IMR-90 (cell line): ENCODE results near the gene TAF11. TPM values are rescaled to one million over a fixed set of nuclear protein-coding genes. Genes with fewer than 3 reads are reported as not detected.
A peak's percentile ranks its signal among the peaks of the same experiment; 100 is the strongest.

Source experiments
- ATAC-seq: fragments of 200-7000 bp; cut with Tn5 transposase; 2 replicates; pipeline ENCODE4 v1.9.1; 2020; ENCODE audit warnings: low read depth, mild to moderate bottlenecking, moderate library complexity
- BruUV-seq: library from RNA; stranded (reverse); fragments of 400-500 nt; replicated peaks from 2 replicates; lab custom pipeline; 2021; lab: Mats Ljungman, UMichigan
- CTCF ChIA-PET: fragments of 300-600 bp; formaldehyde crosslinking; extraction: SDS; loops from one replicate; lab custom pipeline; 2021; ENCODE audit warnings: antibody characterized with exemption; lab: Yijun Ruan, JAX
- POLR2A ChIA-PET: fragments of 300-600 bp; sonication (Branson Sonifier 250); formaldehyde crosslinking; loops from one replicate; lab custom pipeline; 2022; ENCODE audit warnings: antibody characterized with exemption; ENCODE audit not compliant: unreplicated experiment; lab: Charles Lee
- DNase-seq: peaks from one replicate; pipeline ENCODE4 v3.0.0; 2013
- H2AFZ ChIP-seq: replicated peaks from 2 replicates; pipeline ENCODE3; 2013; ENCODE audit warnings: low read length, mild to moderate bottlenecking; ENCODE audit not compliant: poor library complexity
- H2AK5ac ChIP-seq: 2 replicates; pipeline ENCODE4 v1.6.1; 2013; ENCODE audit warnings: low read depth, low read length, inconsistent platforms
- H2AK9ac ChIP-seq: replicated peaks from 2 replicates; pipeline ENCODE3; 2013; ENCODE audit warnings: mild to moderate bottlenecking, low read depth, low read length, moderate library complexity; ENCODE audit not compliant: poor library complexity
- H2BK120ac ChIP-seq: 2 replicates; pipeline ENCODE4 v1.6.1; 2013; ENCODE audit warnings: low read depth, low read length, inconsistent platforms
- H2BK15ac ChIP-seq: 3 replicates; pipeline ENCODE4 v1.6.1; 2013; ENCODE audit warnings: low read depth, low read length, inconsistent platforms
- H2BK20ac ChIP-seq: 2 replicates; pipeline ENCODE4 v1.6.1; 2013; ENCODE audit warnings: low read depth, mild to moderate bottlenecking, inconsistent platforms, low read length, moderate library complexity
- H2BK5ac ChIP-seq: 2 replicates; pipeline ENCODE4 v1.6.1; 2013; ENCODE audit warnings: mild to moderate bottlenecking, low read depth, low read length, inconsistent platforms; ENCODE audit not compliant: poor library complexity, severe bottlenecking
- H3K14ac ChIP-seq: replicated peaks from 2 replicates; pipeline ENCODE4 v1.6.1; 2013; ENCODE audit warnings: low read depth, low read length, inconsistent platforms
- H3K18ac ChIP-seq: 2 replicates; pipeline ENCODE4 v1.6.1; 2013; ENCODE audit warnings: low read depth, low read length, control low read depth
- H3K23ac ChIP-seq: 2 replicates; pipeline ENCODE4 v1.6.1; 2013; ENCODE audit warnings: low read depth, low read length, inconsistent platforms
- H3K27ac ChIP-seq: 2 replicates; pipeline ENCODE4 v1.5.1; 2013; ENCODE audit warnings: mild to moderate bottlenecking, control low read depth, low read length; ENCODE audit not compliant: insufficient read depth
- H3K27me3 ChIP-seq: 2 replicates; pipeline ENCODE4 v1.6.1; 2013; ENCODE audit warnings: low read length; ENCODE audit not compliant: control insufficient read depth, insufficient read depth
- H3K36me3 ChIP-seq: 2 replicates; pipeline ENCODE4 v1.6.1; 2013; ENCODE audit warnings: low read length, mixed read lengths; ENCODE audit not compliant: control insufficient read depth, insufficient read depth
- H3K4ac ChIP-seq: 2 replicates; pipeline ENCODE4 v1.6.1; 2013; ENCODE audit warnings: low read depth, low read length, inconsistent platforms
- H3K4me1 ChIP-seq: 2 replicates; pipeline ENCODE4 v1.6.1; 2013; ENCODE audit warnings: low read length, mixed read lengths; ENCODE audit not compliant: control insufficient read depth, insufficient read depth
- H3K4me2 ChIP-seq: 2 replicates; pipeline ENCODE4 v1.6.1; 2013; ENCODE audit warnings: low read depth, mild to moderate bottlenecking, control low read depth, low read length, moderate library complexity
- H3K4me3 ChIP-seq: 2 replicates; pipeline ENCODE4 v1.5.1; 2013; ENCODE audit warnings: low read depth, mild to moderate bottlenecking, control low read depth, low read length, moderate library complexity; ENCODE audit not compliant: insufficient read depth
- H3K56ac ChIP-seq: 2 replicates; pipeline ENCODE4 v1.6.1; 2013; ENCODE audit warnings: low read length, inconsistent platforms; ENCODE audit not compliant: insufficient read depth; ENCODE audit errors: extremely low read depth
- H3K79me1 ChIP-seq, 2 experiments: 2 replicates each; pipeline ENCODE4 v1.6.1; 2013; ENCODE audit warnings: low read length in 2 of 2, inconsistent platforms in 1 of 2, low read depth in 1 of 2
- H3K9ac ChIP-seq: 2 replicates; pipeline ENCODE4 v1.6.1; 2013; ENCODE audit warnings: low read depth, low read length, control low read depth
- H3K9me1 ChIP-seq: 2 replicates; pipeline ENCODE4 v1.6.1; 2013; ENCODE audit warnings: low read length, inconsistent platforms; ENCODE audit not compliant: insufficient read depth
- H3K9me3 ChIP-seq: 2 replicates; pipeline ENCODE4 v1.6.1; 2013; ENCODE audit warnings: low read length; ENCODE audit not compliant: control insufficient read depth, insufficient read depth
- H4K20me1 ChIP-seq: 2 replicates; pipeline ENCODE4 v1.6.1; 2013; ENCODE audit warnings: low read length, inconsistent platforms; ENCODE audit not compliant: insufficient read depth
- H4K5ac ChIP-seq: 2 replicates; pipeline ENCODE4 v1.6.1; 2013; ENCODE audit warnings: mild to moderate bottlenecking, low read depth, low read length, control low read depth
- H4K8ac ChIP-seq, 2 experiments: 2 replicates each; pipeline ENCODE4 v1.6.1; 2013; ENCODE audit warnings: low read depth in 2 of 2, low read length in 2 of 2, control low read depth in 1 of 2, inconsistent platforms in 1 of 2
- H4K91ac ChIP-seq: 2 replicates; pipeline ENCODE4 v1.6.1; 2013; ENCODE audit warnings: low read depth, low read length, inconsistent platforms; ENCODE audit not compliant: insufficient read depth
- CHD1 ChIP-seq: IDR thresholded peaks from 2 replicates; pipeline ENCODE4 v1.6.1; 2012; ENCODE audit warnings: low read depth, low read length, improper control_type of control experiment
- FOS ChIP-seq: fragments of 150-350 bp; IDR thresholded peaks from 2 replicates; pipeline ENCODE4 v1.6.1; 2016; ENCODE audit warnings: low read depth, low read length
- POLR2A ChIP-seq: IDR thresholded peaks from 2 replicates; pipeline ENCODE4 v1.6.1; 2012; ENCODE audit warnings: mild to moderate bottlenecking, low read depth, low read length
- RFX5 ChIP-seq: IDR thresholded peaks from 2 replicates; pipeline ENCODE4 v1.8.0; 2012; ENCODE audit warnings: low read depth, mild to moderate bottlenecking, low read length, moderate library complexity
- WGBS, 2 experiments: methylation state at CpG; one replicate each; pipeline versions ENCODE4 v1.1.5 to v1.1.7; 2013; ENCODE audit warnings: missing lambda C conversion rate in 2 of 2; ENCODE audit not compliant: insufficient read length in 1 of 2; ENCODE audit errors: extremely low coverage in 2 of 2; 5-methylcytosine and 5-hydroxymethylcytosine counted together
- dilution Hi-C: fragments of 300-500 bp; cut with HindIII; formaldehyde crosslinking; loops from one replicate; pipeline ENCODE4 v1.14.3; 2018; ENCODE audit warnings: low sequenced_read_pairs; ENCODE audit not compliant: unreplicated experiment
- in situ Hi-C: fragments of 300-500 bp; cut with MboI; formaldehyde crosslinking; loops from 3 replicates; pipeline ENCODE4 v1.14.3; 2019; ENCODE audit warnings: low sequenced_read_pairs, inconsistent platforms, mixed read lengths
- intact Hi-C: fragments of 100-400 bp; cut with micrococcal nuclease; formaldehyde crosslinking; loops from 2 replicates; pipeline ENCODE4 v1.10.0; 2022
- polyA plus RNA-seq, 3 experiments: library from polyadenylated mRNA; depleted of rRNA; stranded (reverse); fragments of >200 nt; gene quantifications; 2 replicates each; pipeline ENCODE4 v1.2.3, GENCODE V29; 2012; ENCODE audit warnings: low replicate concordance in 1 of 3
- total RNA-seq: library from RNA; depleted of rRNA; stranded (reverse); fragments of >200 nt; gene quantifications from 2 replicates; pipeline ENCODE4 v1.2.3, GENCODE V29; 2012

TAF11 gene
- total and polyA plus RNA-seq, 2 of the 4 experiments (the other 2 are of a cell fraction), result 12.7 to 23.3 TPM

DNA sequence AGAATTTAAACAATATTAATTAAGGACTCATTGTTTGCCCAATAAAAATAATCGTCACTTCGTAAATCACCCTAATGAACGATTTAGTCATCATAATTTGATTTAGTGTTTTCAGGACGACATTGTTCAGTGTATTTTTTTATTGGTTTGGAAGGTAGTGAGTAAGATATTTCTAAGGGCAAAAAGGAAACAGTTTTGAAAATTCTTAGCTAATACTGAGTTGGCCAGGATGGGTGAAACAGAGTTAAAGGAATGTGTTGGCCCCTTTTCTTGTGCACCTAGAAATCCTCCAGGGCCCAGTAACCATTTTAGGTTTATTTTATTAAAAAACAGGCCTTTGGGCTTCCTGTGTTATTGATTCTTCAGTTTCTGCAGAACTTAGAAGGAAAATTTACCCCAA lies 26.5 kb upstream of the TAF11 start:
- intact Hi-C loops (no loop called here), in situ Hi-C loops (no loop called here), dilution Hi-C loops (no loop called here)
- Histone ChIP-seq H3K14ac (no peak overlapping the region), H3K9me3 (no peaks in the 10 kb centered on the region), H3K36me3 (no peaks in the 10 kb centered on the region), H2BK120ac (no peak overlapping the region), H3K9ac (no peak overlapping the region), H3K18ac (no peak overlapping the region), H3K4ac (no peak overlapping the region), H3K9me1 (peaks cover 9% of the 10 kb centered on the region), H4K91ac (no peak overlapping the region), H3K4me2 (no peak overlapping the region), H2AK5ac (no peak overlapping the region), H3K4me1 (peaks cover 4% of the 10 kb centered on the region), H3K4me3 (no peak overlapping the region), H3K79me1 (peaks cover 16 to 28% of the 10 kb centered on the region in 2 experiments), H3K27ac (no peak overlapping the region), H4K8ac (no peak overlapping the region), H2BK5ac (no peak overlapping the region), H4K5ac (no peak overlapping the region), H3K56ac (no peak overlapping the region), H2BK15ac (no peak overlapping the region), H2AFZ (no peak overlapping the region), H2AK9ac (no peak overlapping the region), H4K20me1 (peaks cover 51% of the 10 kb centered on the region), H3K27me3 (peaks cover 9% of the 10 kb centered on the region), H3K23ac (no peak overlapping the region), H2BK20ac (no peak overlapping the region)
- no TSS peak for BruUV-seq
- ATAC-seq, result peak; percentile 35; the same call in 1 of the 2 replicates
- DNase-seq, result no peak
- ChIA-PET CTCF (interaction anchor here (0.6 kb wide), 1 partner anchor 10 kb away, joined by 4 read pairs; no protein-coding TSS in a partner anchor), POLR2A (no interaction called here)
- TF ChIP-seq CHD1 (no peak), POLR2A (no peak), RFX5 (peak; percentile 57; the same call in 1 of the 2 replicates), FOS (no peak)
- no CpG with 5 or more reads among the region's 4 CpGs for WGBS, 2 experiments
